PC-3 (cell line): ENCODE measurements around the gene SIPA1L2. TPM values are rescaled to one million over a fixed set of nuclear protein-coding genes. Genes with fewer than 3 reads are reported as not detected.

Experiments used
- ATAC-seq: fragments of 200-7000 bp; cut with Tn5 transposase; 2 replicates; pipeline ENCODE4 v1.9.1; 2020; ENCODE audit warnings: mild to moderate bottlenecking, moderate library complexity
- BruUV-seq: library from RNA; stranded (reverse); fragments of 400-500 nt; replicated peaks from 2 replicates; lab custom pipeline; 2021; lab: Mats Ljungman, UMichigan
- CTCF ChIA-PET: fragments of 300-600 bp; sonication (Branson Sonifier 250); formaldehyde crosslinking; loops from one replicate; lab custom pipeline; 2022; ENCODE audit warnings: antibody characterized with exemption; lab: Charles Lee
- POLR2A ChIA-PET: fragments of 300-600 bp; sonication (Branson Sonifier 250); formaldehyde crosslinking; loops from one replicate; lab custom pipeline; 2022; ENCODE audit warnings: antibody characterized with exemption; ENCODE audit not compliant: unreplicated experiment; lab: Charles Lee
- DNase-seq: peaks from one replicate; pipeline ENCODE4 v3.0.0-alpha.2; 2015
- H2AFZ ChIP-seq: fragments of 300-600 bp; sonication (generic); 2 replicates; pipeline ENCODE4 v1.6.0; 2016; ENCODE audit warnings: antibody characterized with exemption, low read length
- H3F3A ChIP-seq: fragments of 300-600 bp; sonication (generic); one replicate; pipeline ENCODE4 v1.6.0; 2017; ENCODE audit warnings: antibody characterized with exemption, low read length, control low read depth, mild to moderate bottlenecking; ENCODE audit not compliant: unreplicated experiment
- H3K27ac ChIP-seq: fragments of 300-600 bp; sonication (generic); 2 replicates; pipeline ENCODE4 v1.5.1; 2016; ENCODE audit warnings: mild to moderate bottlenecking, low read length
- H3K27me3 ChIP-seq: fragments of 300-600 bp; sonication (generic); 2 replicates; pipeline ENCODE4 v1.6.1; 2016; ENCODE audit warnings: low read length, mixed read lengths
- H3K36me3 ChIP-seq: fragments of 300-600 bp; sonication (generic); 2 replicates; pipeline ENCODE4 v1.6.1; 2016; ENCODE audit warnings: low read depth, mixed run types, low read length, mixed read lengths
- H3K4me1 ChIP-seq: fragments of 300-600 bp; sonication (generic); 2 replicates; pipeline ENCODE4 v1.5.1; 2016; ENCODE audit warnings: low read length; ENCODE audit not compliant: insufficient read depth
- H3K4me2 ChIP-seq: fragments of 300-600 bp; sonication (generic); 2 replicates; pipeline ENCODE4 v1.6.0; 2016; ENCODE audit warnings: low read length
- H3K4me3 ChIP-seq: fragments of 300-600 bp; sonication (generic); 2 replicates; pipeline ENCODE4 v1.5.1; 2016; ENCODE audit warnings: mild to moderate bottlenecking, low read length, mixed read lengths
- H3K79me2 ChIP-seq: fragments of 300-600 bp; sonication (generic); 2 replicates; pipeline ENCODE4 v1.6.1; 2017; ENCODE audit warnings: low read length, mixed read lengths
- H3K9ac ChIP-seq: fragments of 300-600 bp; sonication (generic); 2 replicates; pipeline ENCODE4 v1.6.0; 2016; ENCODE audit warnings: mild to moderate bottlenecking, low read length
- H3K9me2 ChIP-seq: fragments of 300-600 bp; sonication (generic); replicated peaks from 2 replicates; pipeline ENCODE4 v1.6.1; 2016; ENCODE audit warnings: mixed run types, low read length, mixed read lengths
- H3K9me3 ChIP-seq: fragments of 300-600 bp; sonication (generic); 2 replicates; pipeline ENCODE4 v1.6.1; 2016; ENCODE audit warnings: low read length, mixed read lengths
- H4K20me1 ChIP-seq: fragments of 300-600 bp; sonication (generic); 2 replicates; pipeline ENCODE4 v1.6.1; 2016; ENCODE audit warnings: low read length, mixed read lengths
- EZH2 ChIP-seq: fragments of 300-600 bp; sonication (generic); IDR thresholded peaks from one replicate; pipeline ENCODE4 v1.6.1; 2017; ENCODE audit warnings: antibody characterized with exemption, mild to moderate bottlenecking, low read length; ENCODE audit not compliant: unreplicated experiment
- EZH2phosphoT487 ChIP-seq: fragments of 300-600 bp; sonication (generic); IDR thresholded peaks from 2 replicates; pipeline ENCODE4 v1.6.1; 2018; ENCODE audit warnings: mild to moderate bottlenecking, antibody characterized with exemption, low read length, borderline replicate concordance
- intact Hi-C: fragments of 100-400 bp; cut with micrococcal nuclease; formaldehyde crosslinking; loops from 2 replicates; pipeline ENCODE4 v1.9.0; 2023
- total RNA-seq: library from RNA; depleted of rRNA; stranded (reverse); fragments of >200 nt; gene quantifications from 2 replicates; pipeline ENCODE4 v1.2.3, GENCODE V29; 2014
- TF ChIP-seq, protein P1 (sequence below): fragments of 300-600 bp; sonication (generic); conservative IDR thresholded peaks from 2 replicates; pipeline ENCODE4 v1.5.1; 2017; ENCODE audit warnings: antibody characterized with exemption, low read depth, mild to moderate bottlenecking, low read length

Gene SIPA1L2
- total RNA-seq, 1 experiment from 2014 or later: 9.8 TPM

- Histone ChIP-seq H3K4me1 (no peaks in the 10 kb centered on the region), H4K20me1 (no peaks in the 10 kb centered on the region), H3K4me3 (no peak overlapping the region), H3K9ac (no peak overlapping the region), H3K9me2 (no peaks in the 10 kb centered on the region), H2AFZ (no peak overlapping the region), H3K27ac (no peak overlapping the region), H3K4me2 (no peak overlapping the region), H3K9me3 (no peaks in the 10 kb centered on the region), H3K27me3 (no peaks in the 10 kb centered on the region), H3F3A (no peaks in the 10 kb centered on the region), H3K36me3 (no peaks in the 10 kb centered on the region), H3K79me2 (no peaks in the 10 kb centered on the region)
- no peak for ATAC-seq
- TF ChIP-seq, protein P1, sequence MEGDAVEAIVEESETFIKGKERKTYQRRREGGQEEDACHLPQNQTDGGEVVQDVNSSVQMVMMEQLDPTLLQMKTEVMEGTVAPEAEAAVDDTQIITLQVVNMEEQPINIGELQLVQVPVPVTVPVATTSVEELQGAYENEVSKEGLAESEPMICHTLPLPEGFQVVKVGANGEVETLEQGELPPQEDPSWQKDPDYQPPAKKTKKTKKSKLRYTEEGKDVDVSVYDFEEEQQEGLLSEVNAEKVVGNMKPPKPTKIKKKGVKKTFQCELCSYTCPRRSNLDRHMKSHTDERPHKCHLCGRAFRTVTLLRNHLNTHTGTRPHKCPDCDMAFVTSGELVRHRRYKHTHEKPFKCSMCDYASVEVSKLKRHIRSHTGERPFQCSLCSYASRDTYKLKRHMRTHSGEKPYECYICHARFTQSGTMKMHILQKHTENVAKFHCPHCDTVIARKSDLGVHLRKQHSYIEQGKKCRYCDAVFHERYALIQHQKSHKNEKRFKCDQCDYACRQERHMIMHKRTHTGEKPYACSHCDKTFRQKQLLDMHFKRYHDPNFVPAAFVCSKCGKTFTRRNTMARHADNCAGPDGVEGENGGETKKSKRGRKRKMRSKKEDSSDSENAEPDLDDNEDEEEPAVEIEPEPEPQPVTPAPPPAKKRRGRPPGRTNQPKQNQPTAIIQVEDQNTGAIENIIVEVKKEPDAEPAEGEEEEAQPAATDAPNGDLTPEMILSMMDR: no peak
- TF ChIP-seq EZH2 (no peak), EZH2phosphoT487 (no peak)
- intact Hi-C loops: no loop called here
- DNase-seq: no peak
- ChIA-PET CTCF (no interaction called here), POLR2A (no interaction called here)
- BruUV-seq: no TSS peak
Observed at GRCh38 chr1:232589111-232589811, 40.7 kb downstream of the SIPA1L2 start.

DNA sequence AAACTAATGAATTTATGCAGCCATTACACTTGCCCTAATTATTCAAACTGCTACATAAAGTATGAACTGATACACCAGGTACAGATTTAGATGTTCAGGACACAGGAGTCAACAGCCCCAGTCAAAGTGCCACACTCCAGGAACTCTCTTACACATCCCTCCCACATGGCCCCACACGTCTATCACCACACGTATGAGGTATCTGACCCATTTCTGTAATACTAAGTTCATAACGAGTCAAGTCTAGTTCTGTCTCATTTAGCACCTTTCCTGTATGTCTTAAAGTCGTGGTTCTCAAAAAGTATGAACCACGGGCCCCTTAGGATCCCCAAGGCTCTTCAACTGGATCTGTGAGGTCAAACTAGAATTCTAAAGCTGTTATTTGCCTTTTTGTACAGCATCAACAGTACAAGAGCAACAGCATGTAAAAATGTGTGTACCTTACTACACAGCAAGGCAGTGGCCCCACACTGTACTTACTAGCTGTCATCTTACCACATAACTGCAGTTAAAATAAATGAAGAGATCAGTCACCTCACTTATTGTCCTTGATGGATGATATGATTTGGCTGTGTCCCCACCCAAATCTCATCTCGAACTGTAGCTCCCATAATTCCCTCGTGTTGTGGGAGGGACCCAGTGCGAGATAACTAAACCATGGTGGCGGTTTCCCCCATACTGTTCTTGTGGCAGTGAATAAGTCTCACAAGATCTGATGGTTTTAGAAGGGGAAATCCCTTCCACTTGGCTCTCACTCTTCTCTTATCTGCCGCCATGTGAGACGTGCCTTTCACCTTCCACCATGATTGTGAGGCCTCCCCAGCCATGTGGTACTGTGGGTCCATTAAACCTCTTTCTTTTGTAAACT, 42.6 kb downstream of the SIPA1L2 start:
- POLR2A ChIA-PET: no interaction called here
- H3K4me2 ChIP-seq: no peak overlapping the region
- no peak overlapping the region for H3K27ac ChIP-seq
- ATAC-seq: no peak
- H4K20me1 ChIP-seq: no peaks in the 10 kb centered on the region
- no peaks in the 10 kb centered on the region for H3K79me2 ChIP-seq
- CTCF ChIA-PET: no interaction called here
- no peaks in the 10 kb centered on the region for H3K36me3 ChIP-seq
- no peaks in the 10 kb centered on the region for H3F3A ChIP-seq
- no peak for TF ChIP-seq EZH2
- TF ChIP-seq, protein P1: no peak
- TF ChIP-seq EZH2phosphoT487: no peak
- no peak overlapping the region for H3K4me3 ChIP-seq
- H3K4me1 ChIP-seq: no peaks in the 10 kb centered on the region
- no peak for DNase-seq
- intact Hi-C loops: no loop called here
- BruUV-seq: no TSS peak
- no peaks in the 10 kb centered on the region for H3K9me3 ChIP-seq
- H2AFZ ChIP-seq: no peak overlapping the region
- H3K27me3 ChIP-seq: no peaks in the 10 kb centered on the region
- H3K9me2 ChIP-seq: no peaks in the 10 kb centered on the region
- no peak overlapping the region for H3K9ac ChIP-seq

DNA sequence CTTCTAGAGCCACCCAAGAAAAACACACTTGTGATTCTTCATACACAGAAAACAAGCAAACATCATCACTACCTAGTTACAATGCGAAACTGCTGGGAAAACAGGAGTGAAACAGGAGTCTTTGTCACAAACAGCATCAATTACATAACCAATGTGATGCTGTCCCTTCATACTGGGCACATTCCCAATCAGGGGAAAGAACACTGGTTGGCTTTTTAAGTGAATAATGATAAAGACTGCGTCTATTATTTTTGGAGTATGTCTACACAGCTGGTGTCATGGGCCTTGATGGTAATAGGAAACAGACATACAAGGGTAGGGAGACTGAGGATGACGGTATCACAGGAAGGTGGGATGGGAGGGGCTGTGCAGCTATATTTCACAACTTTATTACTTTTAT, 43.3 kb downstream of the SIPA1L2 start:
- Histone ChIP-seq H3K4me1 (no peaks in the 10 kb centered on the region), H3K27ac (no peak overlapping the region), H2AFZ (no peak overlapping the region), H4K20me1 (no peaks in the 10 kb centered on the region), H3K4me2 (no peak overlapping the region), H3K27me3 (no peaks in the 10 kb centered on the region), H3K79me2 (no peaks in the 10 kb centered on the region), H3K9me3 (no peaks in the 10 kb centered on the region), H3K4me3 (no peak overlapping the region), H3K9me2 (no peaks in the 10 kb centered on the region), H3K9ac (no peak overlapping the region), H3K36me3 (no peaks in the 10 kb centered on the region), H3F3A (no peaks in the 10 kb centered on the region)
- ChIA-PET CTCF (no interaction called here), POLR2A (no interaction called here)
- DNase-seq (no peak), ATAC-seq (no peak)
- no TSS peak for BruUV-seq
- intact Hi-C loops: no loop called here
- TF ChIP-seq, protein P1: no peak
- TF ChIP-seq EZH2: no peak
- no peak for TF ChIP-seq EZH2phosphoT487
